ENCODE data around the gene SHB. TPM values are rescaled to one million over a fixed set of nuclear protein-coding genes. Genes with fewer than 3 reads are reported as not detected.

The SHB gene
- total RNA-seq, 1 donor from 2014 or later = 0.44 TPM

DNA sequence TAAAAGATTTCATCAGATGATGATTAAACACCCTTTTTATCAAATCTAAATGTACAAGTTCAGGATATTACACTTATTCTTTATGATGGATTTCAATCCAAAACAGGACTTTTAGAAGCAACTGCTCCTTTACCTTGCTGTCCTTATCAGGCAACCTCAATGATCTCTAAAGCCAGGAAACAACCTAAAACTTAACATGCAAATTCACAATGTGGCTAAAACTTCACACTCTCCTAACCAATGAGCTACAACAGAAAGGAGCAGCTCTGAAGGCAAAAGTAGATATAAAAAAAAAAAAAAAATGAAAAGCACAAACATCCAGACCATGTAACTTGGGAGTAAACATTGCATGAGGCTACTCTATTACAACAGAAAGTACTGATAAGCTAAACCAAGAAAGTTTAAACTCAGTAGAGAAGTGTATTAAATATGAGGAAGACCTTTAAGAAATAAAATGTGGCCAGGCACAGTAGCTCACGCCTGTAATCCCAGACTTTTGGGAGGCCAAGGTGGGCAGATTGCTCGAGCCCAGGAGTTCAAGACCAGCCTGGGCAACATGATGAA is 188.0 kb downstream of the SHB start:
- Mint-ChIP-seq H3K27me3 (no peaks in the 10 kb centered on the region), H3K36me3 (ENCODE audit: low read depth) (peaks cover 35% of the 10 kb centered on the region), H3K9me3 (no peaks in the 10 kb centered on the region), H3K4me1 (no peaks in the 10 kb centered on the region), H3K4me3 (no peak overlapping the region), H3K27ac (no peak overlapping the region)
- intact Hi-C loops (cut with micrococcal nuclease) = no loop called here
- CTCF ChIA-PET = no interaction called here
- no peak for ATAC-seq (ENCODE audit: low read depth)
- no peak for DNase-seq
- TF ChIP-seq, protein P1, sequence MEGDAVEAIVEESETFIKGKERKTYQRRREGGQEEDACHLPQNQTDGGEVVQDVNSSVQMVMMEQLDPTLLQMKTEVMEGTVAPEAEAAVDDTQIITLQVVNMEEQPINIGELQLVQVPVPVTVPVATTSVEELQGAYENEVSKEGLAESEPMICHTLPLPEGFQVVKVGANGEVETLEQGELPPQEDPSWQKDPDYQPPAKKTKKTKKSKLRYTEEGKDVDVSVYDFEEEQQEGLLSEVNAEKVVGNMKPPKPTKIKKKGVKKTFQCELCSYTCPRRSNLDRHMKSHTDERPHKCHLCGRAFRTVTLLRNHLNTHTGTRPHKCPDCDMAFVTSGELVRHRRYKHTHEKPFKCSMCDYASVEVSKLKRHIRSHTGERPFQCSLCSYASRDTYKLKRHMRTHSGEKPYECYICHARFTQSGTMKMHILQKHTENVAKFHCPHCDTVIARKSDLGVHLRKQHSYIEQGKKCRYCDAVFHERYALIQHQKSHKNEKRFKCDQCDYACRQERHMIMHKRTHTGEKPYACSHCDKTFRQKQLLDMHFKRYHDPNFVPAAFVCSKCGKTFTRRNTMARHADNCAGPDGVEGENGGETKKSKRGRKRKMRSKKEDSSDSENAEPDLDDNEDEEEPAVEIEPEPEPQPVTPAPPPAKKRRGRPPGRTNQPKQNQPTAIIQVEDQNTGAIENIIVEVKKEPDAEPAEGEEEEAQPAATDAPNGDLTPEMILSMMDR (IDR thresholded peaks at IDR 0.05) = no peak
- POLR2A ChIA-PET = no interaction called here

DNA sequence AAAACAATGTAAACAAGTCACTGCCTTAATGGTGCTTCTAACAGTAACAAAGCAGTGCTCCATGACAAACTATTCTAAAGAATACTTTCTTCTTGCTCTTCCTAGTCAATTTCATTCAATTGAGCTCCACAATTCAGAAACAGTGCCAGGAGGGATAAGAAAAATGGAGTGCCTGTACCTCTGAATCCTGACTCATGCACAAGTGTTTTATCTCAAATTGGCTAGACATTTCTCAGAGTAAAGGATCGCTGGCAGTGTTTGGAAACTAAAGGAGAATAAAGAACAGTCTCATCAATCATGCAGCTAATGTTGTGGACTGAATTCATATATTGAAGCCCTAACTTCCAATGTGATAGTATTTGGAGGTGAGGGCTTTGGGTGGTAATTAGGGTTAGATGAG is 192.7 kb downstream of the SHB start:
- DNase-seq (no peak), ATAC-seq (ENCODE audit: low read depth) (no peak)
- CTCF ChIA-PET = no interaction called here
- Mint-ChIP-seq H3K4me3 (no peak overlapping the region), H3K4me1 (no peaks in the 10 kb centered on the region), H3K36me3 (ENCODE audit: low read depth) (peaks cover 29% of the 10 kb centered on the region), H3K9me3 (no peaks in the 10 kb centered on the region), H3K27ac (no peak overlapping the region), H3K27me3 (no peaks in the 10 kb centered on the region)
- TF ChIP-seq, protein P1 (IDR thresholded peaks at IDR 0.05) = no peak
- POLR2A ChIA-PET = no interaction called here
- intact Hi-C loops (cut with micrococcal nuclease) = no loop called here

DNA sequence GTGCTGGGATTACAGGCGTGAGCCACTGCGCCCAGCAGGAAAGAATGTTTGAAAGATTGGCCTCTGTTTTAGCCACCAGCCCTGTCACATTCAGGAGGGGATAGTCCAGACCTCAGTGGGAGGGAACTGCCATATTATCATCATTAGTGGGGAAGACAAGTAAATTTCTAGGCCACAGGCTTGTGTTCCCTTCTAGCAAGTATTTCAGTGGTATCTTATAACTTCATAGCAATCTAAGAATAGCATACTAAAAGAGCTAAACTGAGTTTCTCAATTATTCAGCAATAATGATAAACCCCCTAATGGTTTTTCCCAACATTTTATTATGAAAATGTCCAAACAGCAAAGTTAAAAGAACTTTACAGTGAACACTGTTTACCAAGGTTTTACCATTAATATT is 195.1 kb downstream of the SHB start:
- H3K9me3 Mint-ChIP-seq = no peaks in the 10 kb centered on the region
- ChIA-PET CTCF (no interaction called here), POLR2A (no interaction called here)
- TF ChIP-seq, protein P1 (IDR thresholded peaks at IDR 0.05) = no peak
- no peak for ATAC-seq (ENCODE audit: low read depth)
- no peak overlapping the region for H3K27ac Mint-ChIP-seq
- intact Hi-C loops (cut with micrococcal nuclease) = no loop called here
- H3K4me1 Mint-ChIP-seq = no peaks in the 10 kb centered on the region
- no peak overlapping the region for H3K4me3 Mint-ChIP-seq
- peaks cover 12% of the 10 kb centered on the region for H3K36me3 Mint-ChIP-seq (ENCODE audit: low read depth)
- DNase-seq = no peak
- no peaks in the 10 kb centered on the region for H3K27me3 Mint-ChIP-seq

DNA sequence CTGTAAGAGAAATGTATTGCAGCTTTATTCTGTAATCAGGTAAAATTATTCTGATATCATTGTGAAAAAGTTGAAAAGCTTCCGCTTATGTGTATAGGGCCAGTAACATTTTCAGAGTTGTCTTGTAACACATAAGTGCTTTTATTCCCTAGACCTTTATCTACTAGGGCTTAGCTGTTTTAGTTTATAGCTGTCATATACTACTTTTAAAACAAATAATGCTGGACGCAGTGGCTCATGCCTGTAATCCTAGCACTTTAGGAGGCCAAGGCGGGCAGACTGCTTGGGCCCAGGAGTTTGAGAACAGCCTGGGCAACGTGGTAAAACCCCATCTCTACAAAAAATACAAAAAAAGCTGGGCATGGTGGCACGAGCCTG is 198.2 kb downstream of the SHB start:
- ChIA-PET POLR2A (no interaction called here), CTCF (no interaction called here)
- no peaks in the 10 kb centered on the region for H3K27me3 Mint-ChIP-seq
- TF ChIP-seq, protein P1 (IDR thresholded peaks at IDR 0.05) = no peak
- no peak overlapping the region for H3K4me3 Mint-ChIP-seq
- ATAC-seq (ENCODE audit: low read depth) (no peak), DNase-seq (no peak)
- no peak overlapping the region for H3K27ac Mint-ChIP-seq
- H3K36me3 Mint-ChIP-seq (ENCODE audit: low read depth) = peaks cover 6% of the 10 kb centered on the region
- intact Hi-C loops (cut with micrococcal nuclease) = no loop called here
- no peaks in the 10 kb centered on the region for H3K9me3 Mint-ChIP-seq
- H3K4me1 Mint-ChIP-seq = no peaks in the 10 kb centered on the region

DNA sequence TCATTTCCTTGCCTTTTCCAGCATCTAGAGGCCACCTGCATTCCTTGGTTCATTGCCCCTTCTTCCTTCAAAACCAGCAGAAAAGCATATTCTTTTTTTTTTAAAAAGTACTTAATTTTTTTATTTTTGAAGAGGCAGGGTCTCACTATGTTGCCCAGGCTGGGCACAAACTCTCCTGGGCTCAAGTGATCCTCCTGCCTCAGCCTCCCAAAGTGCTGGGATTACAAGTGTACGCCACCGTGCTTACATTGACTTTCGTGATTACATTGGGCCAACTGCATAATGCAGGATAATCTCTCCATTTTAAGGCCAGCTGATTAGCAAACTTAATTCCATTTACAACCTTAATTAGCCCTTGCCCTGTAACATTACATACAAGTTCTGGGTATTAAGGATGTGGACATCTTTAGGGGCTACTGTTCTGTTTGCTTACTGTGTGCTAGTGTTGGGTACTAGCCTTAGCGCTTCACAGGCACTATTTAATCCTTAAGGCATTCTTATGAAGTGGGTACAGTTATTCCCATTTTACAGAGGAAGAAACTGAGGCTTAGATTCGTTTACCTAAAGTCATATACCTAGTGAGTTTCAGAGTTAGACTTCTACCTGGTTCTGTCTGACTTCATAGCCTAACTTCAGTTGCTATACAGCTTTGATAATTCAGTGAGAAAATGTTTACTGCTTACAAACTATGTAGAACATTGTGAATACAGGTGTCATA is 198.8 kb downstream of the SHB start:
- DNase-seq (no peak), ATAC-seq (ENCODE audit: low read depth) (no peak)
- Mint-ChIP-seq H3K4me3 (no peak overlapping the region), H3K4me1 (no peaks in the 10 kb centered on the region), H3K36me3 (ENCODE audit: low read depth) (peaks cover 6% of the 10 kb centered on the region), H3K27me3 (no peaks in the 10 kb centered on the region), H3K9me3 (no peaks in the 10 kb centered on the region), H3K27ac (no peak overlapping the region)
- ChIA-PET CTCF (no interaction called here), POLR2A (no interaction called here)
- TF ChIP-seq, protein P1 (IDR thresholded peaks at IDR 0.05) = no peak
- intact Hi-C loops (cut with micrococcal nuclease) = no loop called here

Other genes starting within 250 kb of the SHB start
- gene SLC25A51, start 165.1 kb downstream of the SHB start, total RNA-seq = 30.5 and 33.9 TPM in 2 replicates